ENCODE measurements around the gene KCNA4. TPM values are rescaled to one million over a fixed set of nuclear protein-coding genes. Genes with fewer than 3 reads are reported as not detected.
A peak's percentile ranks its signal among the peaks of the same experiment; 100 is the strongest.

KCNA4 gene
- total RNA-seq, 1 donor from 2014 or later, result 0.11 TPM

GRCh38 chr11:30023074-30023473, 6.2 kb upstream of the KCNA4 start:
- Histone ChIP-seq H3K27ac (no peak overlapping the region), H3K36me3 (no peaks in the 10 kb centered on the region), H3K4me1 (no peaks in the 10 kb centered on the region), H3K4me3 (no peak overlapping the region), H3K27me3 (no peaks in the 10 kb centered on the region), H3K9me3 (no peaks in the 10 kb centered on the region)
- intact Hi-C loops (cut with DNase I), result no loop called here
- no peak for DNase-seq (ENCODE audit: low spot score in 2 of 2)
- no peak for TF ChIP-seq CTCF (IDR thresholded peaks at IDR 0.05)

GRCh38 chr11:30019481-30019880, 2.7 kb upstream of the KCNA4 start:
- Histone ChIP-seq H3K9me3 (no peaks in the 10 kb centered on the region), H3K4me3 (no peak overlapping the region), H3K27ac (no peak overlapping the region), H3K4me1 (peaks cover 0 to 3% of the 10 kb centered on the region in 2 donors), H3K36me3 (no peaks in the 10 kb centered on the region), H3K27me3 (no peaks in the 10 kb centered on the region)
- no peak for DNase-seq (ENCODE audit: low spot score in 2 of 2)
- no peak for TF ChIP-seq CTCF (IDR thresholded peaks at IDR 0.05)
- intact Hi-C loops (cut with DNase I), result no loop called here

GRCh38 chr11:30018495-30018894, 1.7 kb upstream of the KCNA4 start:
- no peak for DNase-seq (ENCODE audit: low spot score in 2 of 2)
- Histone ChIP-seq H3K4me1 (peaks cover 0 to 3% of the 10 kb centered on the region in 2 donors), H3K9me3 (no peaks in the 10 kb centered on the region), H3K4me3 (no peak overlapping the region), H3K27me3 (no peaks in the 10 kb centered on the region), H3K27ac (no peak overlapping the region), H3K36me3 (no peaks in the 10 kb centered on the region)
- intact Hi-C loops (cut with DNase I), result no loop called here
- no peak for TF ChIP-seq CTCF (IDR thresholded peaks at IDR 0.05)

GRCh38 chr11:30017445-30017895, 640 bp upstream of the KCNA4 start:
- peak overlapping the region; percentile 53 to 55 for H3K4me3 ChIP-seq
- no peaks in the 10 kb centered on the region for H3K27me3 ChIP-seq
- no peak overlapping the region for H3K27ac ChIP-seq
- no peak for DNase-seq (ENCODE audit: low spot score in 2 of 2)
- peaks cover 0 to 3% of the 10 kb centered on the region in 2 donors for H3K4me1 ChIP-seq
- no peaks in the 10 kb centered on the region for H3K36me3 ChIP-seq
- intact Hi-C loops (cut with DNase I), result no loop called here
- TF ChIP-seq CTCF (IDR thresholded peaks at IDR 0.05), result no peak
- no peaks in the 10 kb centered on the region for H3K9me3 ChIP-seq

GRCh38 chr11:30015725-30016412, 961 bp downstream of the KCNA4 start:
- peak overlapping the region; percentile 1 to 55 for H3K4me3 ChIP-seq
- H3K4me1 ChIP-seq, result peaks cover 0 to 3% of the 10 kb centered on the region in 2 donors
- intact Hi-C loops (cut with DNase I), result no loop called here
- no peaks in the 10 kb centered on the region for H3K36me3 ChIP-seq
- no peak overlapping the region for H3K27ac ChIP-seq
- no peaks in the 10 kb centered on the region for H3K9me3 ChIP-seq
- no peak for TF ChIP-seq CTCF (IDR thresholded peaks at IDR 0.05)
- H3K27me3 ChIP-seq, result no peaks in the 10 kb centered on the region
- DNase-seq (ENCODE audit: low spot score in 2 of 2), result no peak
